Measurements from ENCODE around the gene DZIP1. TPM values are rescaled to one million over a fixed set of nuclear protein-coding genes. Genes with fewer than 3 reads are reported as not detected.
"Not testable (repeated sequence)": the region's sequence is repeated elsewhere in the genome, so short reads cannot be mapped to it uniquely, and the experiment has no call there.

DZIP1 gene
- total RNA-seq, 1 donor from 2014 or later, result 5.4 TPM

DNA sequence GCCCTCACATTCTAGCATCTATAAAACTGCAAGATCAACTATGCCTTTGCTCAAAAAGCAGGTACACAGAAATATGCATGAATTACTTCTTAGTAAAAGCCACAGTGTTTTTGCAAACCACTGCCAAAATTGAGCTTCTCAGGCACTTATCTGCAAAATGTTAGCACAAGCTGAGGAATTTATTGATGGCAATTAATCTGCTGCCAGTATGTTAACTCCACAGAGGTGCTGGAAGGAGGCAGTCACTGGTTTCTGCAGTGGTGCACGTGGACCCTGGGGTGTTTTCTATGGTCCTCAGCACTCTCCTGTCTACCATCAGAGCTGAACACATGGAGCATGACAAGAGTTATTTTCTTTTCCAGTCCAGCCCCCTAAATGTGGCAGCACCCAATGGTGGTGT is 47.8 kb downstream of the DZIP1 start:
- ATAC-seq, result no peak

DNA sequence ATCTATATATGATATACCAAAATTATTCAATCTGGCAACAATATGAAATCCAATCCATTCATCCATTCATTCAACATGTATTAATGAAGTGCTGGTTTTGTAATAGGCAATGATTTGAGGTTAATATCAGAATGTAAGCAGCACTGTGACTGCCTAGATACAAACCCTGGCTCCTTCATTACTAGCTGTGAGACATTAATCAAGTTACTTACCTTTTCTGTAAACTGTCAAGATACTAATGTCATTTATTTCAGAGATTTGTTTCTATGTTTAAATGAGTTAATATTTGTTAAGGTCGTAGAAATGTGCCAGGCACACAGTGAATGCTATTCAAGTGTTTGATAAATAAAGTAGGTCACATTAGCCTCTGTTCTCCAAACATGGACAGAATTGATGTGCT is 51.0 kb downstream of the DZIP1 start:
- no peak for ATAC-seq

DNA sequence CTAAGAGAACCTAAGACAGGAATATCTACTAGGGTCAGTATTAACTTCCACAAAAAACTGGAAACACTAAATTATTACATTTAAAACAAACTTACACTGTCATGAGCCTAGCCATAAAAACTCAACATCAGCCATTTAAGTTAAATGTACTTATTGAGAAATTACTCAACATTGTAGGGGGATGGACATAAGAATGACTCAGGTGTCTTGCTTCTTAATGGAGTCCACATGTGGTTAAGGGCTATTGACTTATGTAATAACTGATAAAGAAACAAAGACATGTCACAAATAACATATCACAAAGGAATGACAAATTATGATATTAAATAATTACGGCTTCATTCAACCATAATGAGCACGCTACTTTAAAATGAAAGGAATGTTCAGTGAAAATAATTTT is 55.8 kb downstream of the DZIP1 start:
- no peak for ATAC-seq

DNA sequence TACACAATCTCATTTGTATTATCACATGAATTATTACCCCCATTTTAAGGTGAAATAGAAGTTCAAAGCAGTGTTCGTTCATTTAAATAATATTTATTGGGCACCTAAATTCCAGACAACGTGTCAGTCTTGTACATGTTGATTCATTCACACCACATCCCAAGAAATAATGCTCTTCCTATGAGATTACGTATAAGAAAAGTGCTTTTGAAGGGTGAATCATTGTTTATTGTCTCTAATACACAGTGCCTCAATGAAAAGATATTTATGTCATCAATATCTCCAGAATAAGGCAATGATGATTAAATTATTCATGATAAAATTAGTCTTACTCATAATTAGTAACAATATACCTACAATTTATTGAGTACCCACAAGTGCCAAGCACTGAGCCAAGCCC is 56.4 kb downstream of the DZIP1 start:
- ATAC-seq, result no peak

DNA sequence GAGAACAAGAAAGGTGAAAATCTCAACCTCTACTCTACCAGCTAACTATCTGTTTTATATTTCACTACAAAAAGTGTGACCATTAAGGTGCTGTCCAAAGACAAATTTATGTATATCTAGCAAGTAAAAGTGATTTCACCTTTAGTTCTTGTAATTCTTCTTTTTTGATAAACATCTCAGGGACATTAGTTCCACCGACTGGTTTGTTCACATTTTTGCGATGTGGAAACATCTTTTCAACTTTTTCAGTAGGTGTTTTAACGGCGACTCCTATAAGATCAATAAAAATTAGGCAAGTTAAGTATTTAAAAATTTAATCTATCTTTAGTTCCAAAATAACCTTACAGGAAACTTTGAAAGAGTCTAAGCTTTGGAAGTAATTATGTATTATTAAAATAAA is 58.6 kb downstream of the DZIP1 start:
- no peak for ATAC-seq

DNA sequence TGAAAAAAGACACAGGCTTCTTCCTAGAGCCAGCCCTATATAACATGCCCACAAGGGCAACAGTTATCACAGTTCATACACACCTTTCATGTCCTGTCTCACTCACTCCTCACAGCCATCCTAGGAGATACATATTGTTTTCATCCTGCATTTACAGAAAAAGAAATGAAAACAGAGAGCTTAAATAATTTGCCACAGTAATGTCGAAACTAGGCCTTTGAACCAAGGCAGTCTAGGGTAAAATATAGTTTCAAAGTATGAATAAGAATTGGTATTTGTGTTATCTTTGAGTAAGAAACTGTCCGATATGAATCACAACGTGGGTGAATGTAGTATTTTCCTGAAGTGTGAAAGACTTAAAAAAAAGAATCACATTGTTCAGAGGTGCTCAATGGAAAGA is 65.2 kb downstream of the DZIP1 start:
- ATAC-seq, result no peak

DNA sequence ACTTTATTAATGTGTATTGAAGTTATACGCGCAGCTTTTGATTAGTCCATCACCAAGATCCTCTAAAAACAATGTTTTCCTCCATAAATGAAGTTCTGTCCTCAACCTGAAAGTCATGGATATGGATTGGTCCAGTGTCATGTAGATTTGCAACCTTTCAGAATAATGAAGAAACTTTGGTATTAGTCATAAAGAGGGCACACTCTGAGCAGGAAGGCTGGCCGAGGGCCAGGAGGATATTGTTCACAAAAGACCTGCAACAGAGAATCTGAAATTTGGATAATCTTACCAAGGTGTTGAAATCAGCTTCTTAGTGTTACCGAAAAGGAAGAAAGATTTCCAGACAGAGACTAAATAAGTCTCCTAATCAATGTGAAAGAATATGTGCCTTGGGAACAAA is 71.3 kb downstream of the DZIP1 start:
- peak; percentile 82 for ATAC-seq

DNA sequence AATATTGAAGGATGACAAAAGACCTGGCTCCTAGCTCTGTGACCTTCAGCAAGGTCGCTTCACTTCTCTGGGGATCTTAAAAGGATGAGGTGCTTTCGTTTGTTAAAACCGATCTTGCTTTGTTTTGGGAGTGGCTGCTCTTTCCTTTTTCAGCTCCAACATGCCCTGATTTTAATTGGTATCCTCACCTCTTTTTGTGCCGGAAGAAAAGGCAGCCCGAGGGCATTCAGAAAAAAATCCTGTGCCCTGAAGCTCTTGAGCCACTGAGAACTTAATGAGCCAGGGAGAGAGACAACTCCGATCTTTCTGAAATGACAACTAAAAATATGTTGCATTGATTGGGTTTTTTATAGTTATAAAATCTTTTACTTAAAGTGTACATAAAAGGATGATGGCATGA is 72.6 kb downstream of the DZIP1 start:
- ATAC-seq, result no peak

DNA sequence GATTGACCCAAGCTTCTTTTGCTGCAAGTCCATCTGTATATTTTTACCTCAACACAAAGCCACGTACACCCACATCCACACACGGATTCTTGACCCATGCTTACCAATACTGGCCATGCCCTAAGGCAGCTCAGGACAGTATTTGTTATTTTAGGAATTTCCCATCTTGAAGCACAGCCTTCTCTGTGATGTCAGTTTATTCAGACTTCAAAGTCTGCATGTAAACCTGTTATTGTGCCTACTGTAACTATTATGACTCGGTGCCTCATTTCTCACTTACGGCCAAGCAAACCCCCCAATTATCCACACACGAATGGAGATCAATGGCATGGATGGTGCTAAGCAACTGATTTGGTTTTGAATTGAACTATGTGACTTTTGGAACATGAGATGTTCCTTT is 74.5 kb downstream of the DZIP1 start:
- no peak for ATAC-seq

DNA sequence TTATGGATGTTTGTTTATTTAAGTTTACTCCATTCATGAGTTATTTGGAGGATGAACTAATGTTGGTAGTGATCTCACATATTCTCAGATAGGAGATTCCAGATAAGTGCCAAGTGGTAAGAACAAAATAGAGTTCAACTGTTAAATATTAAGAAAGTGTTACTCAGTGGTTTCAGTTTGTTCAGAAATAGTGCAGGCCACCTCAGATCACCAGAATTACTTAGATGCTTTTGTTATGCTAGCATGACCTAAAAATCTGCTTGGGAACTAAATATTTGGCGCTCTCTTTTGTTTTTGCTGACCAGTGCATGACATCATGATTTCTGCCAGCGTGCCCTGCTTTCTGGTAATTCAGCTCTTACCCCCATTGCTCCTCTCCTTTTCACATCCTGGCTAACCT is 76.4 kb downstream of the DZIP1 start:
- ATAC-seq, result no peak

DNA sequence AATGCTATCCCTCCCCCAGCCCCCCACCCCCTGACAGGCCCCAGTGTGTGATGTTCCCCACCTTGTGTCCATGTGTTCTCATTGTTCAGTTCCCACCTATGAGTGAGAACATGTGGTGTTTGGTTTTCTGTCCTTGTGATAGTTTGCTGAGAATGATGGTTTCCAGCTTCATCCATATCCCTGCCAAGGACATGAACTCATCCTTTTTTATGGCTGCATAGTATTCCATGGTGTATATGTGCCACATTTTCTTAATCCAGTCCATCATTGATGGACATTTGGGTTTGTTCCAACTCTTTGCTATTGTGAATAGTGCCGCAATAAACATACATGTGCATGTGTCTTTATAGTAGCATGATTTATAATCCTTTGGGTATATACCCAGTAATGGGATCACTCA is 78.7 kb downstream of the DZIP1 start:
- not testable (repeated sequence) for ATAC-seq

DNA sequence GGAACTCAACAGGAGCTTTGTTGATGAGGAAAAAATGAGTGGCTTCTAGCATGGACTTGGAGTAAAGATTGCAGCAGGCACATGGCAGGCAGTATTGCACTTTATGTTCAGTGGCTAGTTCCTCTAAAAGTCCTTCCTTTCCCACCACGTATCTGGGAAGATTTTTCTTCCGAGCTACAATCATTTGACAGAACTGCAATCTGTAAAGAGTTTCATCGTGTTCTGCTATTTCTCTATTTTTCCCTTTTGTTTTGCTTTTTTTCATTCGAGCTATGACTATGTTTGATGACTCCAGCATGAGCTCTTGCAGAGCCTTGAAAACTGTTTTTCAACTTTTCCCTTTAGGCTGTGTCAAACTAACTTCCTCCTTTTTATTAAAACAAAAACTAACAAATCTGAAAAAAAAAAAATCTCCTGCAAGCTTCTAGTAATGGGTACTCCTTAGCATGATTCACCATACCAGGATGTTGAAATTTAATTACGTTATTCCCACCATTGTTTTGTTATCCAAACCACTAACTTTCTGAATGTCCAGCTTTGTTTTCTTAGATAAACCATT is 79.7 kb downstream of the DZIP1 start:
- peak; percentile 56 for ATAC-seq

DNA sequence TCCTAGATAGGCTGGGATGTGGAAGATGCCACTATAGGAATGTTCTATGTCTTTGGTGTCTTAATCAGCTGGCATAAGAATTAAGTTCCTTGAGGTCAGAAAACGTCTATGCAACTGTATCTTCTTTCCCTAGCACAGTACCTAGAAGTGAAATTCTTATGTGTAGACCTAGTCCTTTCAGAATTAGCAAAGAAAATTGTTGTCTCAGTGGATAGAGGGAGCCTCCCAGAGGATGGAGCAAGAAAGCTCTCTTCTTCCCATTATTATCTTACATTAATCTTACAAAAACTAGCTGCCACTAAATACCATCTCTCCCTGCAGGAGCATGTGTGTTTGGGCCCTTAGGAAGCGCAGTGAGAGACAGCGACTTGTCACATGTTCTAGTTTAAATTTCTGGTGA is 80.4 kb downstream of the DZIP1 start:
- ATAC-seq, result no peak

DNA sequence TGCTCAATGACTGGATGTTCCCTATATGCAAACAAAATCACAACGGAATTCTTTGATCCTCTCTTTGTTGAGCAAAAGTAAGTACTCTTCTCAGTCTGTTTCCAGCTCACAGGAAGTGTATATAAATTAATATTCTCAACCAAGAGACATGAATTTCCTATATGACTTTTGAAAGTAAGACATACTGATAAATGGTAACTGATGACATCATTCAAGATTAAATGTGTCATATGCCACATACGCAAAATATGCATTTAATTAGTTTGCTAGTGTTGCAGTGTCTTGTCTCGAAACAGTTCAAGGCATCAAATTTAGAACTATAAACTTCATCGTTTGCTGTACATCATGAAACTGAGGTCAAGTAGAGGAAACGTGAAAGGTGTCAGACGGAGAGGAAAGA is 84.1 kb downstream of the DZIP1 start:
- no peak for ATAC-seq

DNA sequence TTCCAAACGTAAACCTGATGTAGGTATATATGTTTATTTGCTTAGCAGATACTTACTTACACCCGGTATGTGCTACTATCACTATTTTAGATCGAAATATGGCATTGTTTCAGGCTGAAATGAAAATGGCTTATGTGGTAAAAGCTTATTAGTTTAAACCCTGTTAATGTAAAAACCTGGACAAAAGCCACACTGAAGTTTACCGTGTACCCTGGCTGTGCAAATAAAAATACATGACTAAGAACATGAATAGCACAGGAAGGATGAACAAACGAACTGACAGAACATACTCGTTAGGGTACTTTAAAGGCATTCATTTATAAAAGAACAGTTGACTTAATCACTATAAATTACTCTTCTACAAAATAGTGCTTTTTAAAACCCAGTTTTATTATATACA is 85.4 kb downstream of the DZIP1 start:
- no peak for ATAC-seq

DNA sequence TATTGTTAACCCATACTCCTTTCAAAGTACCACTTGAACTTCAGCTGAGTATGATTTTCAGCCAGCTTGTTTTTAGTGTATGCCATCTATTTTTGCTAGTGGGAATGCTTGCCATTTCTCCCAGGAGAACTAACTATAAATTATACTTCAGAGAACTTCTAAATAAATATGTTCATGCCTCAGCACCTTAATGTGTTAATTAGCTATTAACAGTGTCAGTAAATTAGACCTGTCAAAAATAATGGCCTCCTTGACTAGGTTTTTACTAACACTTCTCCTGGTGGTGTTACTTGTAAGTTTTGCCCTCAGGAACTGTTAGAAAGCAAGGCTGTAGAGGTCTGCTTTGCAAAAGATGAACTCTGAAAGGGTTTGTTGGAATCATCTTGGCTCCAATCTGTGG is 87.5 kb downstream of the DZIP1 start:
- no peak for ATAC-seq

DNA sequence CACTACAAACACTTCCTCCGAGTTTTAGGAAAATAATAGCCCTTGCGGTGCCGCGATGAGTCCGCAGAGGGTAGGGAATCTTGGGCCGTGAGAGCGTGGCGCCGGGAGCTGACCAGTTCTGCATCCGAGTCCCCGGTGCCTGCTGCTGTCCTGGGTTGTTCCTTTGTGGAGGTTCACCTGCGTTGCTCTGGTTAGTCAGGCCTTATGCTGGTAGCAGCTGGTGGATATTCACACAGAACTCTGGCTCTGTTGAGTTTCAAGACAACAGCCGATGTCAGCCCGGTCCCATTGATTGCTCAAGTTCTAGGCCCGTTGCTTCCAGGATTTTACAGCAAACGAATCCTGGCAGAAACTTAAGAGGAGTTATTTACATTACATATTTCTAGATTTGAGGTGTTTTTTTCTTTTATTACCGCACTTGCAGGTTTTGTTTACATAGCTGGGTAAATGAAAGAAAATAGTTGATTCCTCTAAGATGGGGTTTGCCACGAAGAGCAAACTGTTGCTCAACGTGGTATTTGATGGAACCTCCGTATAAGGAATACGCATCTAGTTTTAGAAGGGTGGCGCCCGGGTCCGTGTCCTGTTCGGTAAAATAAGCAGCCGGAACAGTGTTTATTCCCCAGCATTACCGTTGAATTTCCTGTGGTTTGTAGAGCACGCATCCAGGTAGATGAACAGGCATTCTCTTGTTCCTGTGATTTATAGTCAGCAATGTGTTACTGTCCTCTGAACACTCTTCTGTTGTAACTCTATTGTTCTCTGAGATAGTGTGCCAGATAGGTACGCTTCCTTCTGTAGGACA is 90.7 kb downstream of the DZIP1 start:
- no peak for ATAC-seq

DNA sequence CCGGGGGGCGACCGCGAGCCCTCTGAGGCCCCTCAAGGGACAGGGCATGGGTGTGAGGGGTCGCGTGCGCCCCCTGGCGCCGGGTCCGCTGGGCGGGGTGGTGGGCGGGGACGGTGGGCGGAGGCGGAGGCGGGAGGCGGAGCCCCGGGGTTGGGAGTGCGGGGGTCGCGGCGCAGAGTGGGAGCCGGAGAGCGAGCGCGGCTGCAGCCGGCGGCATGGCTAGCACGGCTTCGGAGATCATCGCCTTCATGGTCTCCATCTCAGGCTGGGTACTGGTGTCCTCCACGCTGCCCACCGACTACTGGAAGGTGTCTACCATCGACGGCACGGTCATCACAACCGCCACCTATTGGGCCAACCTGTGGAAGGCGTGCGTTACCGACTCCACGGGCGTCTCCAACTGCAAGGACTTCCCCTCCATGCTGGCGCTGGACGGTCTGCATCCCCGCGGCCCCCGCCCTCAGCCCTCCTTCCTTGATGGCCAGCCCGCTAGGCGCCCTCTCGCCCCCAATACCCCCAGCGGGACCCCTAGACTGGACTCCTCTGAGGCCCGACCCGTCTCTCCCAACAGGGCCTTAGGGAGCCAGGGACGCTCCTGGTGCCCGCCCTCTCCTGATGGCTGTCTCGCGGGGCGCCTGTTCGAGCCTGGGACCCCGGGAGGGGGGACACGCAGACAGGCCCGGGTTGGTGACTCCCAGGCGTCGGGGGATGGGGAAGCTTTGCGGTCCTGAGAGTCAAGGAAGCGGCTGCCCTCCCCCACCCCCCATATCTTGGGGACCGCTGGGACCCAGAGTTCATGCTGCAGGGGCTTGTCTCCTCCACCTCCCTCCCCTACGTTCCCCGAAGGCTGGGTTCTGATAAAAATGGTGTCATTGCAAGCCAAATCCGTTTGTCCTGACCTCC is 91.7 kb downstream of the DZIP1 start, which contains the start of gene CLDN10:
CLDN10 (plus strand) TSS at position 182 of the 903 bp plus-strand sequence; CDS start at position 216, 34 bp downstream.
- peak; percentile 33 for ATAC-seq

DNA sequence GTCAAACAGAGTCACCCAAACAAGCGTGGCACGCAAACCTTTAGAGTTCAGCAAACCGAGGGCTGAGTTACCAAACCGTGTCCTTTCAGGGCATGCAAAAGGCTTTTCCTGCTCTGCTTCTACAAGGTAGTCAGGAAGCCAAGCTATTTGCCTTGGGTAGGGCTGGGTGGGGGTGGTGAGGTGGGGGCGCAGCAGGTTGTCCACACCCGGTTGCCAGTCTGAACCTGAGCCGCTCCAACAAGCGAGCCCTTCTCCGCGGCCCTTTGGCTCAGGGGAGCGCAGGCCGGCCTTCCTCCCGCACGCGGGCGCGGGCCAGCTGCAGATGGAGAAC is 92.3 kb downstream of the DZIP1 start:
- ATAC-seq, result no peak

DNA sequence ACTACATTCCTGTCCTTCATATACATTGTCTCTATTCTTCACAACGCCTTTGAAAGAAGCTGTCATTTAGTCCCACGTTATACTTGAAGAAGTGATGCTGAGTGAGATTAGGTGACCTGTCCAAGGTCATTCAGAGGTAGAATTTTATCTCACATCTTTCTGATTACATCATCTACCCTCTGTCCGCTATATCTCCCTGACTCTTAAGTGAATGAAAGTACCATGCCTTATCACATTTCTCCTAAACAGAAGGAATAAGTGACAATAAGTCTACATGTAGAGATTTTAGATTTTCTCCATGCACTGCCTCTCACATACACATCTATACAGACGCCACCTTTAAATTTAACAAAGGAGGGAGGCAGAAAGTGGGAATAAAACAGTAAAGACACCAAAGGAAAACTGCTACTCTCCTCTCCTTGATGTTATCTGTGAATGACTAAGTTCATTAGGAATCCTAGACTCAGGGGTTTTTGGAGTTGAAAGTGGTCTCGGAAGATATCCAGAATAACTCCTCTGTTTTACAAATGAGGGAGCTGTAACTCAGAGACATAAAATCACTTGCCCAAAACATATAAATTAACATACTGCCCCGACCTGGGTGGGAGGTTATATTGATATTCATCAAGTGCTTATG is 96.9 kb downstream of the DZIP1 start:
- no peak for ATAC-seq

DNA sequence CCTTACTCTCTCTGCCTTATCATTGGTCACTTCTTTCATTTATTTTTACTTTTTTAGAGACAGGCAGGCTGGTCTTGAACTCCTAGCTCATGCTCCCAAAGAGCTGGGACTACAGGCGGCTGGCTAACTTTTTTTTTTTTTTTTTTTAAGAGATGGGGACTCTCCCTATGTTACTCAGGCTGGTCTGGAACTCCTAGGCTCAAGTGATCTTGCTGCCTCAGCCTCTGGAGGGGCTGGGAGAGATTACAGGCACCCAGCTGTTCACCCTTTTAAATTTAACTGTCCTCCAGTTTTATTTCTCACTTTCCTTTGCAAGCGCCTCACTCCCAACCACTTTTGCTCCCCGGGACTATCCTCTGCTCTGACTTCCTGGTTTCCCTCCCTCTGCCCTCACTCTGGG is 97.6 kb downstream of the DZIP1 start:
- ATAC-seq, result no peak

DNA sequence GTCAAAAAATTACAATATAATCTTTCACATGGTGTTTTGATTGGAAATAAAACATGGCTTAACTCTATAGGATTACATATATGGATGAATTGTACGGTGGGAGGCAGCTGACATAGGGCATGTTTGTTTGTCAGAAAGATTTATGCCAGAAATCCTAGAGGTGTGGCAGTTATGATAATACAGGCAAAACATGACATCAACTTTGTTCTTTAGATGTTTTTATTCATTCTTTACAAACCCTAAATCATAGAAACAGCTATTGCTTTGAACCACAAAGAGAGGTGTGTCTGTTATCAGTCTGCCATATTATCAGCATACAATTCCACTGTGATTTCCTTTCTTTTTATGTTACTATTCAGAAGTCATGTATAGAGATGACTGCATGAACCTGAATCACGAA is 100.2 kb downstream of the DZIP1 start:
- ATAC-seq, result no peak

DNA sequence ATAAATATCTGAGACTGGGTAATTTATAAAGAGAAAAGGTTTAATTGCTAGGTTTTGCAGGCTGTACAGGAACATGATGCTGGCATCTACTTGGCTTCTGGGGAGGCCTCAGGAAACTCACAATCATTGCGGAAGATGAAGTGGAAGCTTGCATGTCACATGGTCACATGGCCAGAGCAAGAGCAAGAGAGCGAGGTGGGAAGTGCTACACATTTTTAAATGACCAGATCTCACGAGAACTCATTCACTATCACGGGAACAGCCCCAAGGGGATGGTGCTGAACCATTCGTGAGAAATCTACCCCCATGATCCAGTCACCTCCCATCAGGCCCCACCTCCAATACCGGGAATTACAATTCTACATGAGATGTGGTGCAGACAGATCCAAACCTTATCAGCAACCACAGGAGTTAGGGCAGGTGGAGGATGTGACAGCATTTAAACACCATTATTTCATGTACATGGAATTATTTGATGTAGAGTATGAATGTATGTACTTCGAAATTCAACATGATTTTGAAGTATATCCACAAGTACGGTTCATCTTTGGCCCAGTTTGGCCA is 102.5 kb downstream of the DZIP1 start:
- no peak for ATAC-seq

Data from esophagus mucosa (tissue), 1 donor.